ENCODE results near the gene NTM. TPM values are rescaled to one million over a fixed set of nuclear protein-coding genes. Genes with fewer than 3 reads are reported as not detected.

Gene NTM
- total RNA-seq, 2 donors from 2014 or later: 19.1 to 44.7 TPM

- Histone ChIP-seq H3K4me3 (peak overlapping the region in 1 of 2 donors; percentile 29), H3K27me3 (no peaks in the 10 kb centered on the region)
- TF ChIP-seq CTCF (IDR thresholded peaks at IDR 0.05): no peak
These were observed 175.9 kb downstream of the NTM start for GRCh38 chr11:131546218-131546895.

GRCh38 chr11:131549099-131549498, 178.7 kb downstream of the NTM start:
- Histone ChIP-seq H3K4me1 (no peaks in the 10 kb centered on the region), H3K36me3 (no peaks in the 10 kb centered on the region), H3K4me3 (no peak overlapping the region), H3K27me3 (no peaks in the 10 kb centered on the region), H3K9me3 (no peaks in the 10 kb centered on the region), H3K27ac (no peak overlapping the region)
- DNase-seq (ENCODE audit: low spot score): no peak
- no peak for TF ChIP-seq CTCF (IDR thresholded peaks at IDR 0.05)

More at GRCh38 chr11:131546218-131546895, 175.9 kb downstream of the NTM start:
- Histone ChIP-seq H3K4me1 (no peaks in the 10 kb centered on the region), H3K9me3 (peaks cover 0 to under 1% of the 10 kb centered on the region in 2 donors), H3K27ac (no peak overlapping the region), H3K36me3 (no peaks in the 10 kb centered on the region)
- no peak for DNase-seq (ENCODE audit: low spot score)

GRCh38 chr11:131549770-131550169, 179.4 kb downstream of the NTM start:
- no peaks in the 10 kb centered on the region for H3K27me3 ChIP-seq
- no peak overlapping the region for H3K4me3 ChIP-seq
- no peak for TF ChIP-seq CTCF (IDR thresholded peaks at IDR 0.05)
- no peak overlapping the region for H3K27ac ChIP-seq
- no peaks in the 10 kb centered on the region for H3K36me3 ChIP-seq
- H3K4me1 ChIP-seq: no peaks in the 10 kb centered on the region
- no peaks in the 10 kb centered on the region for H3K9me3 ChIP-seq
- DNase-seq (ENCODE audit: low spot score): no peak

- DNase-seq (ENCODE audit: low spot score): no peak
- TF ChIP-seq CTCF (IDR thresholded peaks at IDR 0.05): no peak
- no peak overlapping the region for H3K27ac ChIP-seq
- no peaks in the 10 kb centered on the region for H3K4me1 ChIP-seq
- no peaks in the 10 kb centered on the region for H3K9me3 ChIP-seq
- no peak overlapping the region for H3K4me3 ChIP-seq
- H3K27me3 ChIP-seq: no peaks in the 10 kb centered on the region
- H3K36me3 ChIP-seq: no peaks in the 10 kb centered on the region
These were observed 189.9 kb downstream of the NTM start for GRCh38 chr11:131560287-131560686.

- H3K9me3 ChIP-seq: no peaks in the 10 kb centered on the region
- no peaks in the 10 kb centered on the region for H3K36me3 ChIP-seq
- no peaks in the 10 kb centered on the region for H3K27me3 ChIP-seq
- TF ChIP-seq CTCF (IDR thresholded peaks at IDR 0.05): no peak
- DNase-seq (ENCODE audit: low spot score): no peak
- H3K27ac ChIP-seq: no peak overlapping the region
- no peak overlapping the region for H3K4me3 ChIP-seq
- H3K4me1 ChIP-seq: no peaks in the 10 kb centered on the region
These were observed 191.1 kb downstream of the NTM start for GRCh38 chr11:131561501-131561900.

- DNase-seq (ENCODE audit: low spot score): no peak
- H3K27ac ChIP-seq: no peak overlapping the region
- no peaks in the 10 kb centered on the region for H3K36me3 ChIP-seq
- H3K4me3 ChIP-seq: no peak overlapping the region
- H3K9me3 ChIP-seq: no peaks in the 10 kb centered on the region
- H3K4me1 ChIP-seq: no peaks in the 10 kb centered on the region
- TF ChIP-seq CTCF (IDR thresholded peaks at IDR 0.05): no peak
- no peaks in the 10 kb centered on the region for H3K27me3 ChIP-seq
These were observed 191.6 kb downstream of the NTM start for GRCh38 chr11:131561972-131562371.
